COLO668 (cell line): Measurements from ENCODE around the gene CLEC11A.
"Not testable (repeated sequence)": the region's sequence is repeated elsewhere in the genome, so short reads cannot be mapped to it uniquely, and the experiment has no call there.

Experiments
- DNase-seq: peaks from one replicate; lab custom pipeline; 2025; ENCODE audit not compliant: unreplicated experiment; lab: John Stamatoyannopoulos, UW

The CLEC11A gene

GRCh38 chr19:50721441-50722137 is 1.6 kb upstream of the CLEC11A start:
- no peak for DNase-seq

GRCh38 chr19:50722201-50723013 is 757 bp upstream of the CLEC11A start:
- DNase-seq, result no peak

- DNase-seq, result no peak
Measured at GRCh38 chr19:50723735-50724521, 764 bp downstream of the CLEC11A start.

- DNase-seq, result peak; percentile 87
Measured at GRCh38 chr19:50724522-50725217, 1.5 kb downstream of the CLEC11A start.

- DNase-seq, result no peak
Measured at GRCh38 chr19:50725218-50725910, 2.2 kb downstream of the CLEC11A start.

GRCh38 chr19:50725911-50726230 is 2.7 kb downstream of the CLEC11A start:
- no peak for DNase-seq

GRCh38 chr19:50728084-50728737 is 5.0 kb downstream of the CLEC11A start:
- no peak for DNase-seq

GRCh38 chr19:50729894-50730293 is 6.7 kb downstream of the CLEC11A start:
- DNase-seq, result no peak

GRCh38 chr19:50735869-50736268 is 12.7 kb downstream of the CLEC11A start:
- DNase-seq, result no peak

GRCh38 chr19:50736338-50736737 is 13.2 kb downstream of the CLEC11A start:
- no peak for DNase-seq

- no peak for DNase-seq
Measured at GRCh38 chr19:50739132-50739913, 16.2 kb downstream of the CLEC11A start.

- DNase-seq, result no peak
Measured at GRCh38 chr19:50739914-50740426, 16.8 kb downstream of the CLEC11A start.

- DNase-seq, result no peak
Measured at GRCh38 chr19:50741179-50741933, 18.2 kb downstream of the CLEC11A start.

- no peak for DNase-seq
Measured at GRCh38 chr19:50743537-50743936, 20.4 kb downstream of the CLEC11A start.

- DNase-seq, result no peak
Measured at GRCh38 chr19:50745221-50745620, 22.1 kb downstream of the CLEC11A start.

GRCh38 chr19:50747141-50747540 is 24.0 kb downstream of the CLEC11A start:
- DNase-seq, result not testable (repeated sequence)

GRCh38 chr19:50749490-50749889 is 26.3 kb downstream of the CLEC11A start:
- no peak for DNase-seq

- DNase-seq, result no peak
Measured at GRCh38 chr19:50750010-50750409, 26.8 kb downstream of the CLEC11A start.
